ENCODE results near the gene CD3D.

CD3D gene

GRCh38 chr11:118342503-118343161 is at the start of gene CD3D:
Gene CD3D, minus strand, starts transcription at chr11:118342705. Its CDS starts 98 bp downstream, at chr11:118342607.
- no peak for DNase-seq (ENCODE audit: low spot score)

- no peak for DNase-seq (ENCODE audit: low spot score)
These were observed 41.2 kb upstream of the CD3D start for GRCh38 chr11:118383657-118384056.

- DNase-seq (ENCODE audit: low spot score), result no peak
These were observed 40.4 kb upstream of the CD3D start for GRCh38 chr11:118382954-118383353.

GRCh38 chr11:118380571-118380970 is 38.1 kb upstream of the CD3D start:
- no peak for DNase-seq (ENCODE audit: low spot score)

GRCh38 chr11:118379497-118379896 is 37.0 kb upstream of the CD3D start:
- DNase-seq (ENCODE audit: low spot score), result no peak

GRCh38 chr11:118375978-118376377 is 33.5 kb upstream of the CD3D start:
- no peak for DNase-seq (ENCODE audit: low spot score)

GRCh38 chr11:118374729-118375128 is 32.2 kb upstream of the CD3D start:
- DNase-seq (ENCODE audit: low spot score), result no peak

GRCh38 chr11:118373871-118374270 is 31.4 kb upstream of the CD3D start:
- no peak for DNase-seq (ENCODE audit: low spot score)

- DNase-seq (ENCODE audit: low spot score), result no peak
These were observed 30.8 kb upstream of the CD3D start for GRCh38 chr11:118373263-118373662.

- DNase-seq (ENCODE audit: low spot score), result no peak
These were observed 28.3 kb upstream of the CD3D start for GRCh38 chr11:118370774-118371173.

GRCh38 chr11:118366287-118366686 is 23.8 kb upstream of the CD3D start:
- no peak for DNase-seq (ENCODE audit: low spot score)

- DNase-seq (ENCODE audit: low spot score), result no peak
These were observed 22.6 kb upstream of the CD3D start for GRCh38 chr11:118364956-118365615.

- DNase-seq (ENCODE audit: low spot score), result peak; percentile 99
These were observed 16.9 kb upstream of the CD3D start, which contains the start of gene UBE4A for GRCh38 chr11:118359295-118359958. Gene UBE4A, plus strand, starts transcription at chr11:118359600. Its CDS starts 5,481 bp downstream, at chr11:118365081.

GRCh38 chr11:118358071-118358470 is 15.6 kb upstream of the CD3D start:
- DNase-seq (ENCODE audit: low spot score), result no peak

- peak; percentile 36 for DNase-seq (ENCODE audit: low spot score)
These were observed 10.7 kb upstream of the CD3D start for GRCh38 chr11:118353084-118353710.

GRCh38 chr11:118349475-118349874 is 7.0 kb upstream of the CD3D start:
- DNase-seq (ENCODE audit: low spot score), result no peak

GRCh38 chr11:118343981-118344515 is 1.5 kb upstream of the CD3D start, which contains the start of gene CD3G:
Gene CD3G, plus strand, starts transcription at chr11:118344344. Its CDS starts 80 bp downstream, at chr11:118344424.
- no peak for DNase-seq (ENCODE audit: low spot score)

- DNase-seq (ENCODE audit: low spot score), result no peak
These were observed 743 bp upstream of the CD3D start for GRCh38 chr11:118343248-118343647.

GRCh38 chr11:118341815-118342489 is 553 bp downstream of the CD3D start:
- no peak for DNase-seq (ENCODE audit: low spot score)

- no peak for DNase-seq (ENCODE audit: low spot score)
These were observed 1.2 kb downstream of the CD3D start for GRCh38 chr11:118341261-118341660.

GRCh38 chr11:118340449-118340848 is 2.1 kb downstream of the CD3D start:
- no peak for DNase-seq (ENCODE audit: low spot score)

All from hematopoietic multipotent progenitor cell treated with erythropoietin and hydrocortisone succinate and interleukin-3 and kit ligand, for 15 days (in vitro differentiated cells).